DND-41 (cell line): ENCODE data around the gene MALAT1.

Experiments used
- EZH2 ChIP-seq: IDR thresholded peaks from 3 replicates; pipeline ENCODE4 v1.6.1; 2012; ENCODE audit warnings: borderline replicate concordance, low read depth, mild to moderate bottlenecking, moderate library complexity, low read length, inconsistent platforms; ENCODE audit not compliant: severe bottlenecking
- TF ChIP-seq, protein P1 (sequence below): IDR thresholded peaks from 2 replicates; pipeline ENCODE4 v1.5.1; 2012; ENCODE audit warnings: borderline replicate concordance, low read length, moderate library complexity, mild to moderate bottlenecking; ENCODE audit not compliant: poor library complexity, severe bottlenecking; ENCODE audit errors: extremely low read depth

- TF ChIP-seq, protein P1, sequence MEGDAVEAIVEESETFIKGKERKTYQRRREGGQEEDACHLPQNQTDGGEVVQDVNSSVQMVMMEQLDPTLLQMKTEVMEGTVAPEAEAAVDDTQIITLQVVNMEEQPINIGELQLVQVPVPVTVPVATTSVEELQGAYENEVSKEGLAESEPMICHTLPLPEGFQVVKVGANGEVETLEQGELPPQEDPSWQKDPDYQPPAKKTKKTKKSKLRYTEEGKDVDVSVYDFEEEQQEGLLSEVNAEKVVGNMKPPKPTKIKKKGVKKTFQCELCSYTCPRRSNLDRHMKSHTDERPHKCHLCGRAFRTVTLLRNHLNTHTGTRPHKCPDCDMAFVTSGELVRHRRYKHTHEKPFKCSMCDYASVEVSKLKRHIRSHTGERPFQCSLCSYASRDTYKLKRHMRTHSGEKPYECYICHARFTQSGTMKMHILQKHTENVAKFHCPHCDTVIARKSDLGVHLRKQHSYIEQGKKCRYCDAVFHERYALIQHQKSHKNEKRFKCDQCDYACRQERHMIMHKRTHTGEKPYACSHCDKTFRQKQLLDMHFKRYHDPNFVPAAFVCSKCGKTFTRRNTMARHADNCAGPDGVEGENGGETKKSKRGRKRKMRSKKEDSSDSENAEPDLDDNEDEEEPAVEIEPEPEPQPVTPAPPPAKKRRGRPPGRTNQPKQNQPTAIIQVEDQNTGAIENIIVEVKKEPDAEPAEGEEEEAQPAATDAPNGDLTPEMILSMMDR, result no peak
- no peak for TF ChIP-seq EZH2
Measured at GRCh38 chr11:65503949-65504673, 5.3 kb downstream of the MALAT1 start.
